Measurements from ENCODE around the gene DAZAP2. TPM values are rescaled to one million over a fixed set of nuclear protein-coding genes. Genes with fewer than 3 reads are reported as not detected.
"Not testable (repeated sequence)": the region's sequence is repeated elsewhere in the genome, so short reads cannot be mapped to it uniquely, and the experiment has no call there.

Gene DAZAP2
- total RNA-seq, 2 donors from 2014 or later: 299 to 374 TPM

GRCh38 chr12:51253276-51253675 is 14.7 kb downstream of the DAZAP2 start:
- no peaks in the 10 kb centered on the region for H3K27me3 ChIP-seq (replicated peaks; ENCODE audit: insufficient read depth)
- intact Hi-C loops (cut with DNase I): no loop called here
- H3K9me3 ChIP-seq: no peaks in the 10 kb centered on the region
- H3K4me1 ChIP-seq (replicated peaks): no peaks in the 10 kb centered on the region
- H3K4me3 ChIP-seq: no peak overlapping the region
- no peaks in the 10 kb centered on the region for H3K36me3 ChIP-seq
- TF ChIP-seq, protein P1, sequence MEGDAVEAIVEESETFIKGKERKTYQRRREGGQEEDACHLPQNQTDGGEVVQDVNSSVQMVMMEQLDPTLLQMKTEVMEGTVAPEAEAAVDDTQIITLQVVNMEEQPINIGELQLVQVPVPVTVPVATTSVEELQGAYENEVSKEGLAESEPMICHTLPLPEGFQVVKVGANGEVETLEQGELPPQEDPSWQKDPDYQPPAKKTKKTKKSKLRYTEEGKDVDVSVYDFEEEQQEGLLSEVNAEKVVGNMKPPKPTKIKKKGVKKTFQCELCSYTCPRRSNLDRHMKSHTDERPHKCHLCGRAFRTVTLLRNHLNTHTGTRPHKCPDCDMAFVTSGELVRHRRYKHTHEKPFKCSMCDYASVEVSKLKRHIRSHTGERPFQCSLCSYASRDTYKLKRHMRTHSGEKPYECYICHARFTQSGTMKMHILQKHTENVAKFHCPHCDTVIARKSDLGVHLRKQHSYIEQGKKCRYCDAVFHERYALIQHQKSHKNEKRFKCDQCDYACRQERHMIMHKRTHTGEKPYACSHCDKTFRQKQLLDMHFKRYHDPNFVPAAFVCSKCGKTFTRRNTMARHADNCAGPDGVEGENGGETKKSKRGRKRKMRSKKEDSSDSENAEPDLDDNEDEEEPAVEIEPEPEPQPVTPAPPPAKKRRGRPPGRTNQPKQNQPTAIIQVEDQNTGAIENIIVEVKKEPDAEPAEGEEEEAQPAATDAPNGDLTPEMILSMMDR (IDR thresholded peaks at IDR 0.05): no peak
- no peak for TF ChIP-seq POLR2AphosphoS5 (IDR thresholded peaks at IDR 0.05)
- TF ChIP-seq POLR2A (IDR thresholded peaks at IDR 0.05): no peak
- WGBS: 97% methylated on average over 1 of the region's 1 CpG
- H3K27ac ChIP-seq: no peak overlapping the region
- no peak for DNase-seq (ENCODE audit: low spot score)

DNA sequence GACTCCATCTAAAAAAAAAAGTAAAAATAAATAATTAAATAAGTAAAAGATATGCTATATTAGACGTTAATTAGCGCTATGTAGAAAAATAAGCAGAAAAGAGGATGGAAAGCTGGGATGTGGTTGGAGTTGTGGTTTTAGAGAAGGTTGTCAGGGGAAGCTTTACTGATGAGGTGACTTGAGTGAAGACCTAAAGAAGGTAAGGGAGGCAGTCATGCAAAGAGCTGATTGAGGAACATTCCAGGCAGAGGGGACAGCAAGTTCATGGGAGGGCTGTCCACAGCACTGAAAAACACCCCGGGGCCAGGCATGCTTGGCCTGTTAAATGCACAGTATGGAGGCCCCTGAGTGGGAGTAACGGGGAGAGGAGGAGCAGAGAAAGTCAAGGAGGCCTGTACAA is 15.9 kb downstream of the DAZAP2 start:
- H3K4me1 ChIP-seq (replicated peaks): no peaks in the 10 kb centered on the region
- TF ChIP-seq POLR2A (IDR thresholded peaks at IDR 0.05) (no peak), POLR2AphosphoS5 (IDR thresholded peaks at IDR 0.05) (no peak)
- TF ChIP-seq, protein P1 (IDR thresholded peaks at IDR 0.05): no peak
- H3K27me3 ChIP-seq (replicated peaks; ENCODE audit: insufficient read depth): no peaks in the 10 kb centered on the region
- H3K27ac ChIP-seq: no peak overlapping the region
- WGBS: 83% methylated on average over 4 of the region's 4 CpGs
- no peaks in the 10 kb centered on the region for H3K36me3 ChIP-seq
- DNase-seq (ENCODE audit: low spot score): no peak
- H3K9me3 ChIP-seq: no peaks in the 10 kb centered on the region
- intact Hi-C loops (cut with DNase I): no loop called here
- H3K4me3 ChIP-seq: no peak overlapping the region

- H3K36me3 ChIP-seq; H3K4me1 ChIP-seq (replicated peaks); H3K4me3 ChIP-seq; H3K27ac ChIP-seq; H3K9me3 ChIP-seq; intact Hi-C loops (cut with DNase I); H3K27me3 ChIP-seq (replicated peaks; ENCODE audit: insufficient read depth); DNase-seq (ENCODE audit: low spot score): not testable (repeated sequence)
- WGBS: 96% methylated on average over 1 of the region's 1 CpG
Measured at GRCh38 chr12:51259600-51259999, 21.0 kb downstream of the DAZAP2 start.

DNA sequence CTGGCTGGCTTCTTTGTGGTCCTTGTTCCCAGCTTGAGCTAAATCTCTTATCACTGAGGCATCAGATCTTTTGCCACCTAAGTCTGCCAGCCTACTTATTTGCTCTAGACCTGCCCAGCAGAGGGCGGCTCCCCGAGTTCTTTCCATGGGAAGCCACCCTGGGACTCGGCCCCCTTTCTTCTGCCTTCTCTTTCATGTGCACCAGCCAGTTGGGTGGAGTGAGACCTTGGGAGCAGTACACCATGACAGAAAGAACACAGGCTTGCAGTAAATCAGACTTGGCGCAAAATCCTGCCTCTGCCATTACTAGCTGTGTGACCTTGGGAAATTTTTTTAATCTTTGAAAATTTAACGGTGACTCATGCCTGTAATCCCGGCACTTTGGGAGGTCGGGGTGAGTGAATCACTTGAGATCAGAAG is 24.1 kb downstream of the DAZAP2 start:
- peak; percentile 37 for DNase-seq (ENCODE audit: low spot score)
- no peak overlapping the region for H3K27ac ChIP-seq

GRCh38 chr12:51263341-51263740 is 24.7 kb downstream of the DAZAP2 start:
- no peak overlapping the region for H3K27ac ChIP-seq
- DNase-seq (ENCODE audit: low spot score): no peak
- H3K4me1 ChIP-seq (replicated peaks): no peaks in the 10 kb centered on the region
- H3K36me3 ChIP-seq: no peaks in the 10 kb centered on the region
- H3K9me3 ChIP-seq: no peaks in the 10 kb centered on the region
- H3K4me3 ChIP-seq: no peak overlapping the region
- H3K27me3 ChIP-seq (replicated peaks; ENCODE audit: insufficient read depth): no peaks in the 10 kb centered on the region
- intact Hi-C loops (cut with DNase I): loop anchor here (10.0 kb wide), 1 partner anchor 271 kb away; no protein-coding TSS in a partner anchor
- TF ChIP-seq POLR2A (IDR thresholded peaks at IDR 0.05) (no peak), POLR2AphosphoS5 (IDR thresholded peaks at IDR 0.05) (no peak)
- TF ChIP-seq, protein P1 (IDR thresholded peaks at IDR 0.05): no peak
- WGBS: 96% methylated on average over 3 of the region's 3 CpGs

More for the DNA sequence above, 24.1 kb downstream of the DAZAP2 start:
- Histone ChIP-seq H3K4me3 (no peak overlapping the region), H3K36me3 (no peaks in the 10 kb centered on the region), H3K27me3 (replicated peaks; ENCODE audit: insufficient read depth) (no peaks in the 10 kb centered on the region), H3K9me3 (no peaks in the 10 kb centered on the region), H3K4me1 (replicated peaks) (no peaks in the 10 kb centered on the region)
- TF ChIP-seq, protein P1 (IDR thresholded peaks at IDR 0.05): peak in 3 of 4 experiments; percentile 18 to 50 (median 44)
- TF ChIP-seq POLR2A (IDR thresholded peaks at IDR 0.05): no peak
- WGBS: 34% methylated on average over 7 of the region's 7 CpGs
- intact Hi-C loops (cut with DNase I): loop anchor here (10.0 kb wide), 1 partner anchor 272 kb away; no protein-coding TSS in a partner anchor

Measured in prostate gland (tissue), 2 donors.